PC-9 (cell line): Measurements from ENCODE around the gene CDC40. TPM values are rescaled to one million over a fixed set of nuclear protein-coding genes. Genes with fewer than 3 reads are reported as not detected.

Experiments
- BruUV-seq: library from RNA; stranded (reverse); fragments of 400-500 nt; replicated peaks from 2 replicates; lab custom pipeline; 2021; lab: Mats Ljungman, UMichigan
- CTCF ChIA-PET: fragments of 300-600 bp; sonication (Branson Sonifier 250); formaldehyde crosslinking; loops from one replicate; lab custom pipeline; 2022; ENCODE audit warnings: antibody characterized with exemption; lab: Charles Lee
- POLR2A ChIA-PET: fragments of 300-600 bp; sonication (Branson Sonifier 250); formaldehyde crosslinking; loops from one replicate; lab custom pipeline; 2022; ENCODE audit warnings: antibody characterized with exemption; ENCODE audit not compliant: unreplicated experiment; lab: Charles Lee
- DNase-seq, 2 experiments: peaks; one replicate each; pipeline versions ENCODE4 v3.0.0 to v3.0.0-alpha.2; 2015 to 2022; ENCODE audit warnings: mixed read lengths in 1 of 2
- H2AFZ ChIP-seq: fragments of 200-600 bp; sonication (generic); 2 replicates; pipeline ENCODE4 v1.8.1; 2017; ENCODE audit warnings: antibody characterized with exemption
- H3F3A ChIP-seq: fragments of 200-600 bp; sonication (generic); 2 replicates; pipeline ENCODE4 v1.8.1; 2017; ENCODE audit warnings: antibody characterized with exemption, mild to moderate bottlenecking, low read depth; ENCODE audit not compliant: insufficient read depth
- H3K27ac ChIP-seq: fragments of 200-600 bp; sonication (generic); 2 replicates; pipeline ENCODE4 v1.6.1; 2016; ENCODE audit warnings: mixed run types
- H3K27me3 ChIP-seq: fragments of 200-600 bp; sonication (generic); 2 replicates; pipeline ENCODE4 v1.6.1; 2016; ENCODE audit warnings: low read depth, mixed run types; ENCODE audit not compliant: insufficient read depth
- H3K36me3 ChIP-seq: fragments of 200-600 bp; sonication (generic); 2 replicates; pipeline ENCODE4 v1.6.1; 2016; ENCODE audit warnings: low read depth, mixed run types
- H3K4me1 ChIP-seq: fragments of 200-600 bp; sonication (generic); replicated peaks from 2 replicates; pipeline ENCODE4 v1.6.1; 2016; ENCODE audit warnings: mixed run types; ENCODE audit not compliant: insufficient read depth
- H3K4me2 ChIP-seq: fragments of 200-600 bp; sonication (generic); 2 replicates; pipeline ENCODE4 v1.6.1; 2017; ENCODE audit warnings: mixed run types
- H3K4me3 ChIP-seq: fragments of 200-600 bp; sonication (generic); 2 replicates; pipeline ENCODE4 v1.6.1; 2016; ENCODE audit warnings: mixed run types
- H3K79me2 ChIP-seq: fragments of 200-600 bp; sonication (generic); 2 replicates; pipeline ENCODE4 v1.6.1; 2017; ENCODE audit warnings: low read depth, mixed run types
- H3K9me2 ChIP-seq: fragments of 200-600 bp; sonication (generic); 2 replicates; pipeline ENCODE4 v1.8.1; 2017; ENCODE audit warnings: mild to moderate bottlenecking; ENCODE audit not compliant: insufficient read depth
- H3K9me3 ChIP-seq: fragments of 200-600 bp; sonication (generic); 2 replicates; pipeline ENCODE4 v1.8.1; 2016; ENCODE audit warnings: low read depth; ENCODE audit not compliant: insufficient read depth
- H4K20me1 ChIP-seq: fragments of 200-600 bp; sonication (generic); 2 replicates; pipeline ENCODE4 v1.8.1; 2017; ENCODE audit not compliant: insufficient read depth
- EZH2 ChIP-seq: fragments of 200-600 bp; sonication (generic); IDR thresholded peaks from 2 replicates; pipeline ENCODE4 v1.8.0; 2017; ENCODE audit warnings: antibody characterized with exemption, low read depth
- intact Hi-C: fragments of 100-400 bp; cut with micrococcal nuclease; formaldehyde crosslinking; loops from one replicate; pipeline ENCODE4 v1.10.0; 2022; ENCODE audit not compliant: unreplicated experiment
- total RNA-seq: library from RNA; stranded (reverse); gene quantifications from 2 replicates; pipeline ENCODE4 v1.2.3, GENCODE V29; 2021
- TF ChIP-seq, protein P1 (sequence below): fragments of 200-600 bp; sonication (generic); conservative IDR thresholded peaks from 2 replicates; pipeline ENCODE4 v1.6.1; 2017; ENCODE audit warnings: mixed run types, antibody characterized with exemption, mild to moderate bottlenecking, moderate library complexity

Gene CDC40
- total RNA-seq, 1 experiment from 2014 or later = 18.3 TPM

DNA sequence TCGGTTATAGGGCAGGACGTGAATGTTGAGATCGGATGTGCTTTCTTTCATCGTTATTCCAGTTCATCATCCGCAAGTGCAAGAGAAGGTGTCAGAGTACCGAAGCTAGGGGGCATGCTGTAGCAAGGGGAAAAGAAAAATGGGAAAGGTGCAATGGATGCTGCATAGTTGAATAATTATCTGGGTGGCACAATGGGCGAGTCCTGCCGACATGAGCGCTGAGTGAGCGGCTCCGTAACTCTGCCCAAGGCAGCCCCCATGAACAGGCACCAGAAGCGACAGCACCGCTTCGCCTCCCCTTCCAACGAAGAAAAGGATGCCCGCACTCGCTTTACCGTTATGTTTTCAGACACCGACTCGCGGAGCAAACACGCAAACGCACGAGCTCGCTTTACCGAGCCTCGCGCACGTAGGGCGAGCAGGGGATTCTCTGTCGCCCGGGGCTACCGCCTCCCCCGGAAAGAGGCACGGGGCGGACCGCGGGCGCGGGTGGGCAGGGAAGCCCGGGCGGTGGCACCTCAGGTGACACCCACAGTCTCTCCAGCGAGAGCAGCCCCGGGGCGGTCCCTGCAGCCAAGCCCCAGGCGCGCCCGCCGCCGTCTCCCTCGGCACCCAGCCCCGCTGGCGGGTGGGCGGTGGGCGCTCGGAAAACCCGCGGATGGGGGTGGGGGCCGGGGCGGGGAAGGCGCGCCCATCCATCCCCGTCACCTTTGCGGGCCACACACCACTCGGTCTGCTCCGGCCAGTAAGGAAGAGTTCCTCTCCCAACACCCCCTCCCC lies 1.4 kb upstream of the CDC40 start:
- H3K4me2 ChIP-seq = peak overlapping the region; percentile 85
- H3K9me3 ChIP-seq = no peaks in the 10 kb centered on the region
- H3K4me3 ChIP-seq = peak overlapping the region; percentile 72
- TF ChIP-seq, protein P1, sequence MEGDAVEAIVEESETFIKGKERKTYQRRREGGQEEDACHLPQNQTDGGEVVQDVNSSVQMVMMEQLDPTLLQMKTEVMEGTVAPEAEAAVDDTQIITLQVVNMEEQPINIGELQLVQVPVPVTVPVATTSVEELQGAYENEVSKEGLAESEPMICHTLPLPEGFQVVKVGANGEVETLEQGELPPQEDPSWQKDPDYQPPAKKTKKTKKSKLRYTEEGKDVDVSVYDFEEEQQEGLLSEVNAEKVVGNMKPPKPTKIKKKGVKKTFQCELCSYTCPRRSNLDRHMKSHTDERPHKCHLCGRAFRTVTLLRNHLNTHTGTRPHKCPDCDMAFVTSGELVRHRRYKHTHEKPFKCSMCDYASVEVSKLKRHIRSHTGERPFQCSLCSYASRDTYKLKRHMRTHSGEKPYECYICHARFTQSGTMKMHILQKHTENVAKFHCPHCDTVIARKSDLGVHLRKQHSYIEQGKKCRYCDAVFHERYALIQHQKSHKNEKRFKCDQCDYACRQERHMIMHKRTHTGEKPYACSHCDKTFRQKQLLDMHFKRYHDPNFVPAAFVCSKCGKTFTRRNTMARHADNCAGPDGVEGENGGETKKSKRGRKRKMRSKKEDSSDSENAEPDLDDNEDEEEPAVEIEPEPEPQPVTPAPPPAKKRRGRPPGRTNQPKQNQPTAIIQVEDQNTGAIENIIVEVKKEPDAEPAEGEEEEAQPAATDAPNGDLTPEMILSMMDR = peak; percentile 63
- TF ChIP-seq EZH2 = no peak
- intact Hi-C loops = loop anchor here (5.0 kb wide), 1 partner anchor 213 kb away; no protein-coding TSS in a partner anchor
- ChIA-PET POLR2A (no interaction called here), CTCF (interaction anchor here (0.6 kb wide), 1 partner anchor 1084 kb away, joined by 3 read pairs; the partner anchor contains the start of gene SESN1)
- H4K20me1 ChIP-seq = peaks cover 19% of the 10 kb centered on the region
- BruUV-seq = TSS peak; percentile 43
- no peaks in the 10 kb centered on the region; the same call in 1 of the 2 replicates for H3K36me3 ChIP-seq
- peaks cover 33% of the 10 kb centered on the region for H3K4me1 ChIP-seq
- H3F3A ChIP-seq = peaks cover 3% of the 10 kb centered on the region; the same call in 1 of the 2 replicates
- peaks cover 60% of the 10 kb centered on the region for H3K79me2 ChIP-seq
- no peaks in the 10 kb centered on the region for H3K9me2 ChIP-seq
- H3K27me3 ChIP-seq = no peaks in the 10 kb centered on the region
- no peak overlapping the region for H3K27ac ChIP-seq
- peak overlapping the region; percentile 97 for H2AFZ ChIP-seq
- peak; percentile 37 to 63 for DNase-seq

DNA sequence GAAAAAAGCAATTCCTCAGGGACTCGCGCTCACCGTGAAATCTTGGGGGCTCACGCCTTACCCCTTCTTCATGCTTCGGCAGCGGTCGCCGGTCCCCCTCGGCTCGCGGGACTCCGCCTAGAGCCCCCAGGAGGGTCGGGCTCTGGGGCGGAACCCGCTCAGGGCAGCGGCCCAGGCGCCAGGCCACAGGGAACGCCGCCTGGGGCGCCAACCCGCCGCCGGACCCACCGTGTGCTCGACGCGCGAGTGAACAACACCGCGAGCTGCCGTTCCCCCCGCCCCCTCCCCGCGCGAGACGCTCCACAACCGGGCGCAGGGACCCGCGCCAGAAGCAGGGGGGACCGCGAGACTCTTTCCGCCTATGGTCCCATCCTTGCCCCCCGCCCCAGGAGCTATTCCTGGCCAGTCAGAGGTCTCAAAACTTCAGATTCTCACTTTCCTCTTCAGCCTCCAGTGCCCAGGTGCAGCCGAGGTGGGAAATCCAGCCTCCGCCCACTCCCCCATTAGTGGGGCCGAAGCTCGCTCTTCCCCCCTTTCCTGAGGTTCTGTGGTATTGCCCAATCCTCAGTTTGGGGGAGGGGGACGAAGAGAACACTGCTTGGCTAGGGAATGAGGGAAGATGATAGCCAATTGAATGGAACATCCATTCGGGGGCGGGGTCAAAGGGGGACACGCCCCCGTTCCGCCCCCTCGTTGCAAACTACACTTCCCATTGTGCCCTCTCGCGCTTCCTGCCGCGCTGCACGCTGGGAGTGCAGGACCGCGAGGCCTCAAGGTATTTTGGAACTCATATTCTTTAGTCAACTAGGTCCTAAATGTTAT lies 610 bp upstream of the CDC40 start, which contains the start of gene WASF1:
Gene WASF1 (minus strand): TSS at position 265 of the 822 bp plus-strand sequence. CDS start 52,069 bp downstream, outside the sequence.
- Histone ChIP-seq H3K79me2 (peaks cover 68% of the 10 kb centered on the region), H3K4me1 (peaks cover 33% of the 10 kb centered on the region)

More for the DNA sequence above, 610 bp upstream of the CDC40 start, which contains the start of gene WASF1:
- Histone ChIP-seq H3K27me3 (no peaks in the 10 kb centered on the region), H4K20me1 (peaks cover 19% of the 10 kb centered on the region), H2AFZ (peak within 1 kb of the TSS; percentile 97), H3K4me2 (peak within 1 kb of the TSS; percentile 85), H3K9me3 (no peaks in the 10 kb centered on the region), H3K9me2 (no peaks in the 10 kb centered on the region), H3K36me3 (no peaks in the 10 kb centered on the region; the same call in 1 of the 2 replicates), H3K4me3 (peak within 1 kb of the TSS; percentile 72), H3F3A (peaks cover 3% of the 10 kb centered on the region; the same call in 1 of the 2 replicates), H3K27ac (peak within 1 kb of the TSS; percentile 6)
- TF ChIP-seq EZH2 = no peak
- TF ChIP-seq, protein P1 = no peak
- CTCF ChIA-PET = interaction anchor here (0.6 kb wide), 3 partner anchors 213 to 1085 kb away, joined by 3 to 5 read pairs (median 4); partner anchors contain the start of gene SESN1
- POLR2A ChIA-PET = interaction anchor here (0.5 to 0.7 kb wide), 2 partner anchors 312 to 739 kb away, joined by 7 to 10 read pairs; no protein-coding TSS in a partner anchor
- intact Hi-C loops = loop anchor here (5.0 kb wide), 1 partner anchor 213 kb away; no protein-coding TSS in a partner anchor
- peak; percentile 92 to 97 for DNase-seq
- BruUV-seq = no TSS peak
